GM12878 (cell line): ENCODE data around the gene CAND1. TPM values are rescaled to one million over a fixed set of nuclear protein-coding genes. Genes with fewer than 3 reads are reported as not detected.
A peak's percentile ranks its signal among the peaks of the same experiment; 100 is the strongest.

ENCODE experiments used
- ATAC-seq: fragments of 200-7000 bp; cut with Tn5 transposase; 3 replicates; pipeline ENCODE4 v1.9.1; 2020; ENCODE audit warnings: mild to moderate bottlenecking, moderate library complexity
- BruUV-seq: library from RNA; stranded (reverse); fragments of 400-500 nt; replicated peaks from 2 replicates; lab custom pipeline; 2021; lab: Mats Ljungman, UMichigan
- CTCF ChIA-PET: fragments of 300-600 bp; sonication (Branson Sonifier 250); formaldehyde crosslinking; extraction: SDS; loops from one replicate; lab custom pipeline; 2021; ENCODE audit warnings: inconsistent platforms; lab: Yijun Ruan, JAX
- POLR2A ChIA-PET: fragments of 350-600 bp; formaldehyde crosslinking; extraction: SDS; loops from one replicate; lab custom pipeline; 2021; ENCODE audit warnings: inconsistent platforms; lab: Charles Lee
- RAD21 ChIA-PET: fragments of 300-600 bp; sonication (Branson Sonifier 250); formaldehyde crosslinking; loops from one replicate; lab custom pipeline; 2023; ENCODE audit warnings: antibody characterized with exemption; ENCODE audit not compliant: unreplicated experiment; lab: Charles Lee
- SMC1A ChIA-PET: fragments of 300-600 bp; sonication (Branson Sonifier 250); formaldehyde crosslinking; loops from one replicate; lab custom pipeline; 2023; ENCODE audit not compliant: unreplicated experiment, uncharacterized antibody; lab: Charles Lee
- DNase-seq: peaks from one replicate; pipeline ENCODE4 v3.0.0-alpha.2; 2011; ENCODE audit warnings: low read depth, low spot score
- FAIRE-seq: peaks from 3 replicates; lab custom pipeline; 2011; peaks lifted over from hg19 to GRCh38; lab: Jason Lieb, UNC
- H2AFZ ChIP-seq: 2 replicates; pipeline ENCODE4 v1.6.0; 2011; ENCODE audit warnings: low read depth, low read length, control low read depth; ENCODE audit not compliant: control insufficient read depth
- H3K27ac ChIP-seq: 2 replicates; pipeline ENCODE4 v1.5.1; 2011; ENCODE audit warnings: control low read depth; ENCODE audit not compliant: control insufficient read depth, insufficient read depth
- H3K27me3 ChIP-seq, 2 experiments: replicated peaks in 1 of 2; 2 replicates each; pipeline versions ENCODE4 v1.6.0 to v1.6.1; 2011; ENCODE audit warnings: low read length in 1 of 2; ENCODE audit not compliant: control insufficient read depth in 2 of 2, insufficient read depth in 2 of 2
- H3K36me3 ChIP-seq, 2 experiments: 2 replicates each; pipeline ENCODE4 v1.5.1; 2011; ENCODE audit warnings: low read length in 1 of 2; ENCODE audit not compliant: control insufficient read depth in 2 of 2, insufficient read depth in 2 of 2
- H3K4me1 ChIP-seq: 2 replicates; pipeline ENCODE4 v1.6.1; 2011; ENCODE audit warnings: mild to moderate bottlenecking, low read length, moderate library complexity, mixed read lengths; ENCODE audit not compliant: control insufficient read depth, insufficient read depth
- H3K4me2 ChIP-seq: 2 replicates; pipeline ENCODE4 v1.6.0; 2011; ENCODE audit warnings: control low read depth; ENCODE audit not compliant: control insufficient read depth, insufficient read depth
- H3K4me3 ChIP-seq: fragments of 200-600 bp; sonication (generic); 2 replicates; pipeline ENCODE4 v1.5.1; 2016
- H3K79me2 ChIP-seq: 2 replicates; pipeline ENCODE4 v1.6.0; 2011; ENCODE audit warnings: low read length; ENCODE audit not compliant: control insufficient read depth, insufficient read depth
- H3K9ac ChIP-seq: 2 replicates; pipeline ENCODE4 v1.8.0; 2011; ENCODE audit warnings: low read length, control low read depth, mixed read lengths; ENCODE audit not compliant: control insufficient read depth, insufficient read depth
- H3K9me3 ChIP-seq: replicated peaks from 3 replicates; pipeline ENCODE4 v1.5.1; 2011; ENCODE audit warnings: mild to moderate bottlenecking, low read length; ENCODE audit not compliant: control insufficient read depth, insufficient read depth
- H4K20me1 ChIP-seq: 2 replicates; pipeline ENCODE4 v1.6.0; 2011; ENCODE audit not compliant: control insufficient read depth, insufficient read depth
- FOXM1 ChIP-seq: IDR thresholded peaks from 2 replicates; pipeline ENCODE4 v1.6.1; 2012; ENCODE audit warnings: low read depth, mild to moderate bottlenecking, inconsistent platforms, low read length, moderate library complexity
- MYB ChIP-seq: fragments of 150-350 bp; IDR thresholded peaks from 2 replicates; pipeline ENCODE4 v1.6.1; 2014; ENCODE audit warnings: mild to moderate bottlenecking, low read depth, low read length, borderline replicate concordance
- MYC ChIP-seq: IDR thresholded peaks from 2 replicates; pipeline ENCODE4 v1.6.1; 2011; ENCODE audit warnings: mild to moderate bottlenecking, low read length, moderate library complexity, inconsistent platforms; ENCODE audit not compliant: insufficient read depth, insufficient replicate concordance, insufficient read length, severe bottlenecking
- NBN ChIP-seq: fragments of 450-650 bp; IDR thresholded peaks from 2 replicates; pipeline ENCODE4 v1.6.1; 2016
- RFX5 ChIP-seq: IDR thresholded peaks from 2 replicates; pipeline ENCODE4 v1.6.1; 2011; ENCODE audit warnings: low read depth, low read length, improper control_type of control experiment
- SRF ChIP-seq, 2 experiments: IDR thresholded peaks; 2 replicates each; pipeline ENCODE4 v1.6.1; 2011; ENCODE audit warnings: low read depth in 2 of 2, low read length in 2 of 2, mild to moderate bottlenecking in 1 of 2, moderate library complexity in 1 of 2
- WGBS: methylation state at CpG from one replicate; pipeline ENCODE4 v1.1.6; 2016; ENCODE audit warnings: low lambda C conversion rate; ENCODE audit not compliant: insufficient replicate concordance, insufficient coverage; ENCODE audit errors: missing lambda C conversion rate; 5-methylcytosine and 5-hydroxymethylcytosine counted together
- in situ Hi-C: fragments of 300-500 bp; cut with MboI; formaldehyde crosslinking; loops from 9 replicates; pipeline ENCODE4 v1.14.3; 2018; ENCODE audit warnings: mixed read lengths
- intact Hi-C: fragments of 100-400 bp; cut with micrococcal nuclease; formaldehyde crosslinking; loops from one replicate; pipeline ENCODE4 v1.14.2; 2022; ENCODE audit not compliant: unreplicated experiment
- polyA plus RNA-seq, 11 experiments: library from polyadenylated mRNA; depleted of rRNA in 4 of 11; unstranded in 6 of 11; stranded (reverse) in 5 of 11; fragments of >200 nt; fragmentation: Nextera tagmentation in 4 of 11; fragmentation: Illumina TruSeq in 1 of 11; extraction: Ambion mirVana in 4 of 11; extraction: Trizol in 1 of 11; gene quantifications; 1 replicate in 1 of 11; 2 replicates in 10 of 11; pipeline versions ENCODE4 v1.2.1 to v1.2.3, GENCODE V29; 2011 to 2016; ENCODE audit warnings: inconsistent platforms in 2 of 11, missing spikeins in 2 of 11, low read depth in 1 of 11
- total RNA-seq, 4 experiments: library from RNA; depleted of rRNA in 3 of 4; stranded (reverse); fragments of >200 nt in 3 of 4; fragmentation: Illumina TruSeq in 1 of 4; extraction: Trizol in 1 of 4; gene quantifications; 2 replicates each; pipeline versions ENCODE4 v1.2.1 to v1.2.3, GENCODE V29; 2013 to 2021
- TF ChIP-seq, protein P1 (sequence below): fragments of 450-650 bp; formaldehyde crosslinking; IDR thresholded peaks from 2 replicates; pipeline ENCODE4 v1.4.0; 2022; ENCODE audit warnings: mild to moderate bottlenecking, moderate library complexity

CAND1 gene
- total and polyA plus RNA-seq, 10 of the 15 experiments (the other 5 are each of a cell fraction or from before 2014, with no cell fraction given): 34.5 to 213 (median 96.0) TPM

DNA sequence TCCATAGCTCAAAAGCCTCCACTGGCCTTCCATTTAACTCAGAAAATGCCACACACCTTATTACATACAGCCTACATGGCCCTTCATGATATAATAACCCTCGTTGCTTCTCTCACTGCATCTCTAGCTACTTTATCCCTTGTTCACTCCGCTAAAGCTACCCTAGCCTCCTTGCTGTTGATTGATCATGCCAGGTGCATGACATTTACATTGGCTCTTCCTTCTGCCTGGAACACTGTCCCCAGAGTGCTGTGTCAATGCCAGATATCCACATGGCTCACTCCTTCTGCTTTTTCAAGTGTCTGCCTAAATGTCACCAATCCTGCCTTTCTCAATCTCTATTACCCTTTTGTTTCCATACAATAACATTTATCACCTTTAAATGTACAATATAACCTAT lies 58.3 kb downstream of the CAND1 start:
- SMC1A ChIA-PET: no interaction called here
- H3K27me3 ChIP-seq: no peaks in the 10 kb centered on the region
- ATAC-seq: no peak
- no peak overlapping the region for H2AFZ ChIP-seq
- no peaks in the 10 kb centered on the region for H3K79me2 ChIP-seq
- in situ Hi-C loops: no loop called here
- TF ChIP-seq MYC: no peak
- no peaks in the 10 kb centered on the region for H3K9me3 ChIP-seq
- H3K4me3 ChIP-seq: no peak overlapping the region
- POLR2A ChIA-PET: no interaction called here
- CTCF ChIA-PET: interaction anchor here (1.1 kb wide), 1 partner anchor 29 kb away, joined by 3 read pairs; no protein-coding TSS in a partner anchor
- RAD21 ChIA-PET: no interaction called here
- BruUV-seq: no TSS peak
- H3K9ac ChIP-seq: no peak overlapping the region
- H3K4me2 ChIP-seq: no peak overlapping the region
- FAIRE-seq: no peak
- H3K36me3 ChIP-seq: no peaks in the 10 kb centered on the region
- 64% methylated on average over 2 of the region's 2 CpGs for WGBS
- no peak overlapping the region for H3K27ac ChIP-seq
- intact Hi-C loops: no loop called here
- no peaks in the 10 kb centered on the region for H4K20me1 ChIP-seq
- DNase-seq: no peak
- no peaks in the 10 kb centered on the region for H3K4me1 ChIP-seq

DNA sequence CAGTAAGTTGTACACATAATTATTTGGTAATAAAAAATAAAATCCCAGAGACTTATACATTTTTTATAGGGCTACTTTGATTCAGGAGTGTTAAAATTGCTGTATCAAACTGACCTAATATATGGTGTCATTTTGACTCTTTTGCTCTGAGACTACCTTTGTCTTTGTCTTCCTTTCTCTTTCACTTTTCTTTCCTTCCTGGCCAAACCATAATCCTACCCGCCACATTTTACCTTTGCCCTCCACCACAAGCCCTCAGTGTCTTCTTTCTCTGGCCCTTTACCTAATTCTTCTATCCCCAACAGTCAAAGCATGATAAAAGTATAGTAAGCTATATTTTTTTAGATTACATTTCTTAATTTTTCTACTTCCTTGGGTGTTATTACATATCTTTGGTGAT lies 62.0 kb downstream of the CAND1 start:
- TF ChIP-seq, protein P1, sequence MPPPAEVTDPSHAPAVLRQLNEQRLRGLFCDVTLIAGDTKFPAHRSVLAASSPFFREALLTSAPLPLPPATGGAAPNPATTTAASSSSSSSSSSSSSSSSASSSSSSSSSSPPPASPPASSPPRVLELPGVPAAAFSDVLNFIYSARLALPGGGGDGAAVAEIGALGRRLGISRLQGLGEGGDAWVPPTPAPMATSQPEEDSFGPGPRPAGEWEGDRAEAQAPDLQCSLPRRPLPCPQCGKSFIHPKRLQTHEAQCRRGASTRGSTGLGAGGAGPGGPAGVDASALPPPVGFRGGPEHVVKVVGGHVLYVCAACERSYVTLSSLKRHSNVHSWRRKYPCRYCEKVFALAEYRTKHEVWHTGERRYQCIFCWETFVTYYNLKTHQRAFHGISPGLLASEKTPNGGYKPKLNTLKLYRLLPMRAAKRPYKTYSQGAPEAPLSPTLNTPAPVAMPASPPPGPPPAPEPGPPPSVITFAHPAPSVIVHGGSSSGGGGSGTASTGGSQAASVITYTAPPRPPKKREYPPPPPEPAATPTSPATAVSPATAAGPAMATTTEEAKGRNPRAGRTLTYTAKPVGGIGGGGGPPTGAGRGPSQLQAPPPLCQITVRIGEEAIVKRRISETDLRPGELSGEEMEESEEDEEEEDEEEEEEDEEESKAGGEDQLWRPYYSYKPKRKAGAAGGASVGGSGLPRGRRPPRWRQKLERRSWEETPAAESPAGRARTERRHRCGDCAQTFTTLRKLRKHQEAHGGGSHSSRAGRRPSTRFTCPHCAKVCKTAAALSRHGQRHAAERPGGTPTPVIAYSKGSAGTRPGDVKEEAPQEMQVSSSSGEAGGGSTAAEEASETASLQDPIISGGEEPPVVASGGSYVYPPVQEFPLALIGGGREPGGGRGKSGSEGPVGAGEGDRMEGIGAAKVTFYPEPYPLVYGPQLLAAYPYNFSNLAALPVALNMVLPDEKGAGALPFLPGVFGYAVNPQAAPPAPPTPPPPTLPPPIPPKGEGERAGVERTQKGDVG (CRISPR knock-in tag): no peak
- TF ChIP-seq FOXM1 (no peak), RFX5 (no peak), SRF (IDR thresholded peaks at IDR 0.05; ENCODE audit: low read depth in 2 of 2, low read length in 2 of 2) (no peak), MYB (no peak), NBN (no peak)
- no peak for DNase-seq
- H3K9me3 ChIP-seq: no peaks in the 10 kb centered on the region
- no TSS peak for BruUV-seq
- ChIA-PET RAD21 (interaction anchor here (1.6 kb wide), 1 partner anchor 25 kb away, joined by 4 read pairs; no protein-coding TSS in a partner anchor), CTCF (interaction anchor here (0.7 to 0.9 kb wide), 2 partner anchors 24 to 206 kb away, joined by 3 to 6 read pairs; no protein-coding TSS in a partner anchor), SMC1A (interaction anchor here (0.7 to 2.0 kb wide), 3 partner anchors 20 to 27 kb away, joined by 3 to 6 read pairs (median 4); no protein-coding TSS in a partner anchor), POLR2A (no interaction called here)
- H3K4me2 ChIP-seq: 0 out of 2 replicates have a peak overlapping the region, but pooled peaks have one; percentile 7
- in situ Hi-C loops (no loop called here), intact Hi-C loops (no loop called here)
- H3K36me3 ChIP-seq: no peaks in the 10 kb centered on the region
- ATAC-seq: peak; percentile 57
- FAIRE-seq: no peak
- H3K4me3 ChIP-seq: no peak overlapping the region
- H2AFZ ChIP-seq: peak overlapping the region; percentile 34; the same call in 1 of the 2 replicates
- no peak overlapping the region for H3K27ac ChIP-seq
- 100% methylated on average over 1 of the region's 1 CpG for WGBS
- H3K9ac ChIP-seq: no peak overlapping the region
- no peaks in the 10 kb centered on the region for H3K79me2 ChIP-seq
- H3K4me1 ChIP-seq: no peaks in the 10 kb centered on the region
- H3K27me3 ChIP-seq: no peaks in the 10 kb centered on the region
- no peaks in the 10 kb centered on the region for H4K20me1 ChIP-seq
